Camera-type eye (tissue), 1 donor: Measurements from ENCODE around the gene TMEM222. TPM values are rescaled to one million over a fixed set of nuclear protein-coding genes. Genes with fewer than 3 reads are reported as not detected.

Experiments used
- total RNA-seq: library from RNA; depleted of rRNA; stranded (reverse); fragments of >200 nt; gene quantifications from one replicate; pipeline ENCODE4 v1.2.3, GENCODE V29; 2014

The TMEM222 gene
- 25.9 TPM for total RNA-seq

GRCh38 chr1:27321813-27322568 is at the start of gene TMEM222:
Gene TMEM222 (plus strand): TSS chr1:27322163. CDS start chr1:27322198, 35 bp downstream.

GRCh38 chr1:27341525-27342252 is 19.7 kb downstream of the TMEM222 start, which contains the start of gene SYTL1:
Gene SYTL1 (plus strand): TSS chr1:27342022. CDS start chr1:27345335, 3,313 bp downstream.

GRCh38 chr1:27366411-27367159 is 44.6 kb downstream of the TMEM222 start, which contains the start of gene MAP3K6:
Gene MAP3K6 (minus strand): TSS chr1:27366961. CDS start chr1:27366597, 364 bp downstream.

GRCh38 chr1:27374362-27375086 is 52.6 kb downstream of the TMEM222 start, which contains the start of gene FCN3:
Gene FCN3 (minus strand): TSS chr1:27374824. CDS start chr1:27374818, 6 bp downstream.

GRCh38 chr1:27383039-27383605 is 61.2 kb downstream of the TMEM222 start, which contains the start of gene CD164L2:
Gene CD164L2 (minus strand): TSS chr1:27383333. CDS start chr1:27383239, 94 bp downstream.

Other genes with a start within 250 kb of the TMEM222 start
- 8.5 TPM for gene SLC9A1, start 167.0 kb upstream of the TMEM222 start, total RNA-seq
- gene WDTC1, start 87.5 kb upstream of the TMEM222 start, total RNA-seq = 48.7 TPM
- gene SYTL1, start 19.9 kb downstream of the TMEM222 start, total RNA-seq = 5.9 TPM
- 18.0 TPM for gene MAP3K6, start 44.8 kb downstream of the TMEM222 start, total RNA-seq
- gene FCN3, start 52.7 kb downstream of the TMEM222 start, total RNA-seq = 0.99 TPM
- not detected for gene CD164L2, start 61.2 kb downstream of the TMEM222 start, total RNA-seq
- 0.33 TPM for gene GPR3, start 70.5 kb downstream of the TMEM222 start, total RNA-seq
- gene WASF2, start 168.0 kb downstream of the TMEM222 start, total RNA-seq = 34.2 TPM